Measurements from ENCODE around the gene SPOPL.
"Not testable (repeated sequence)": the region's sequence is repeated elsewhere in the genome, so short reads cannot be mapped to it uniquely, and the experiment has no call there.

Gene SPOPL

DNA sequence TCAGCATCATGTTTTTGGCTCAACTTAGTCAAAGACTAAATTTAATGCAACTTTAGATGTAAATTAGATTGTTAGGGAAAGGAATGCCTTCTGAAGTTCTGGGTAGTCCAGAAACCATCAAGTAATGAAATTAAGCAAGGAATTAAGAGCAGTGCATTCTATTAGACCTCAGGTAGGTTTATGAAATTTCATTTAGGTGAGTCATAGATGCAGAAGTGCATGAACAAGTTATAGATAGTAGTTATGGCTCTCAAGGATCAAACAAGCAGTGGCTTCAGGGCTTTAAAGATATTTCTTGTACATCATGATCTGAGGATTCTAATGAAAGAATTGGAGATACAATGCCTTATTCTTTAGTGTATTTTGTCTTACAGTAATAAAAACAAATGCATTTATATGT is 25.4 kb upstream of the SPOPL start:
- no peaks in the 10 kb centered on the region for H3K4me1 ChIP-seq (ENCODE audit: control insufficient read depth, insufficient read depth, low read length)

GRCh38 chr2:138476940-138477339 is 24.6 kb upstream of the SPOPL start:
- Histone ChIP-seq H3K36me3 (ENCODE audit: control insufficient read depth, insufficient read depth, low read length) (no peaks in the 10 kb centered on the region), H3K27me3 (ENCODE audit: control insufficient read depth, insufficient read depth, low read length) (no peaks in the 10 kb centered on the region), H3K4me3 (ENCODE audit: low read depth, low read length) (no peak overlapping the region), H3K9me3 (ENCODE audit: control insufficient read depth, insufficient read depth, low read length) (no peaks in the 10 kb centered on the region), H3K4me1 (ENCODE audit: control insufficient read depth, insufficient read depth, low read length) (no peaks in the 10 kb centered on the region), H3K9ac (ENCODE audit: low read depth, low read length) (no peak overlapping the region)

More for the DNA sequence above, 25.4 kb upstream of the SPOPL start:
- Histone ChIP-seq H3K9ac (ENCODE audit: low read depth, low read length) (no peak overlapping the region), H3K27me3 (ENCODE audit: control insufficient read depth, insufficient read depth, low read length) (no peaks in the 10 kb centered on the region), H3K4me3 (ENCODE audit: low read depth, low read length) (no peak overlapping the region), H3K36me3 (ENCODE audit: control insufficient read depth, insufficient read depth, low read length) (no peaks in the 10 kb centered on the region), H3K9me3 (ENCODE audit: control insufficient read depth, insufficient read depth, low read length) (no peaks in the 10 kb centered on the region)

GRCh38 chr2:138482796-138483195 is 18.8 kb upstream of the SPOPL start:
- not testable (repeated sequence) for H3K27me3 ChIP-seq (ENCODE audit: control insufficient read depth, insufficient read depth, low read length); H3K9me3 ChIP-seq (ENCODE audit: control insufficient read depth, insufficient read depth, low read length); H3K4me1 ChIP-seq (ENCODE audit: control insufficient read depth, insufficient read depth, low read length); H3K36me3 ChIP-seq (ENCODE audit: control insufficient read depth, insufficient read depth, low read length); H3K4me3 ChIP-seq (ENCODE audit: low read depth, low read length); H3K9ac ChIP-seq (ENCODE audit: low read depth, low read length)

GRCh38 chr2:138485019-138485418 is 16.6 kb upstream of the SPOPL start:
- H3K9ac ChIP-seq (ENCODE audit: low read depth, low read length) = no peak overlapping the region
- H3K4me1 ChIP-seq (ENCODE audit: control insufficient read depth, insufficient read depth, low read length) = no peaks in the 10 kb centered on the region
- no peaks in the 10 kb centered on the region for H3K9me3 ChIP-seq (ENCODE audit: control insufficient read depth, insufficient read depth, low read length)
- no peaks in the 10 kb centered on the region for H3K27me3 ChIP-seq (ENCODE audit: control insufficient read depth, insufficient read depth, low read length)
- H3K36me3 ChIP-seq (ENCODE audit: control insufficient read depth, insufficient read depth, low read length) = no peaks in the 10 kb centered on the region
- no peak overlapping the region for H3K4me3 ChIP-seq (ENCODE audit: low read depth, low read length)

DNA sequence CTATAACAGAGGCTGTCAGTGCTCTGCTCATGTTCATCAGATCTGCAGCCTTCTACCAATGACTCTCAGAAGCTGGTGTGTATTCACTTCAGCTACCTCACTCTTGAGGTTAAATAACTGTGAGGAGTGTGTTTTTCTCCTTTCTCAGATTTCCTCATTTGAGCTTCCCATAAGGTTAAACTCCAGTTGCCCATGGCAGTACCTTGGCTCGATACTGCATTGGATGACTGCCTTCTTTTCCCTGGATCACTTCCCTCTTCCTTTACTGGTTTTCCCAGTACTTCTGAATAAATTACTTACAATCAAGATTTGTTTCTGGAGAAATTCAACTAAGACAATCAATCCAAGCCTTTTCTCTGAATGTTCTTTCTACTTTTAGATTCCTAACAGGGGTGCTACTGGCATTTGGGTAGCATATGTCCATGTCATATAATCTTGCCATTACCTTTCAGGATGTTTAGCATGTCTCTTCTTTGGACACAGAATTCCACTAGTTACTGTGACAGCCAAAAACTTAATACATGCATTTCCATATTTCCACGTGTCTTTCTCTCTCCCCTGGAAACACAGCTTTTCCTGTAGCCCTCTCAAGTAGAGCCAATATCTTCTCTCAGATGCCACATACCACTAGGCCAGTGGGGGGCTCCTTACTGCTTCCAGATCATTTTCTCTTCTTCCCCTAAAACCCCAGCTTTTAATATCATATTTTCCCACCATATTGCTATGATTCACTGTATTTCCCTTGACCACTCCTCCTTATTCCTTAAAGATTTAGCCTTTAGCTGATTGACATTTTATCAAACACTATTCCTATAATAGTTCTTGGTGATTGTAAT is 15.0 kb upstream of the SPOPL start:
- Histone ChIP-seq H3K36me3 (ENCODE audit: control insufficient read depth, insufficient read depth, low read length) (no peaks in the 10 kb centered on the region), H3K9ac (ENCODE audit: low read depth, low read length) (no peak overlapping the region), H3K4me1 (ENCODE audit: control insufficient read depth, insufficient read depth, low read length) (no peaks in the 10 kb centered on the region), H3K4me3 (ENCODE audit: low read depth, low read length) (no peak overlapping the region), H3K27me3 (ENCODE audit: control insufficient read depth, insufficient read depth, low read length) (no peaks in the 10 kb centered on the region), H3K9me3 (ENCODE audit: control insufficient read depth, insufficient read depth, low read length) (no peaks in the 10 kb centered on the region)

DNA sequence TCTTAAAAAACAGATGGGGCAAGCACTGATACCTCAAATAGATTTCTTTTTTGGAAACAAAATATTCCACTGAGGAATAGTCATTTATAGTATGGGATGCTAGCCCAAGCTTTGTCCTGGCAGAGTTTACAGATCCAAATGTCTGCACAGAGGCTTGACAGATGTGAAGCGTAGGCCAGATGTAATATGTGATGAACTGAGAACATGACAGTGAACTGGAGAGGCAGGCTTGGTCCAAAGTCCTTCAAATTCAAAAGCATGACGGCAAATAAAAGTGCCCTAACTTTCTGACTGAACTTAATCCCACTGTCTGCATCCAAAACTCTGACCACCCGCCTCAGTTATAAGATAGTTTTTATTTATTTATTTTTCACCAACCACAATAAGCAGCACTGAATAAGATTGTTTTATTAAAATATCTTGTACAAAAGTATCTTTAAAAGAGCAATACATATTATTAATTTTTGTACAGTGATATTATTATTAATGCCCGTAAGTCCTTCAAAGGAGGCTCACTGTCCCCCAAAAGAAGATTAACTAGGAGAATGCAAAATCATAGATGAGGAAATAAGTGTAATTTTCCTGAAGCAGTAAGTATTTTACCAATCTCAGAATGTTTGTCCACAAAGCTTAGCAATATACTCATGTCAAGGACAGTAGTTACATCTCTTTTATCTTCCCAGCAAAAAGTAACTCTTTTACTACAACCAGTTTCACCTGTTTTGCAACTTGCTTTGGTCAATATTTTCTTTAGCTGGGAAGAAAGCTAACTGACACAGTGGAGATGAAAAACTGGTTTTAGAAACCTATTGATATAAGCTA is 10.7 kb upstream of the SPOPL start:
- H3K9ac ChIP-seq (ENCODE audit: low read depth, low read length) = no peak overlapping the region
- H3K4me3 ChIP-seq (ENCODE audit: low read depth, low read length) = no peak overlapping the region
- H3K36me3 ChIP-seq (ENCODE audit: control insufficient read depth, insufficient read depth, low read length) = no peaks in the 10 kb centered on the region
- peaks cover 5% of the 10 kb centered on the region for H3K4me1 ChIP-seq (ENCODE audit: control insufficient read depth, insufficient read depth, low read length)
- H3K9me3 ChIP-seq (ENCODE audit: control insufficient read depth, insufficient read depth, low read length) = no peaks in the 10 kb centered on the region
- no peaks in the 10 kb centered on the region for H3K27me3 ChIP-seq (ENCODE audit: control insufficient read depth, insufficient read depth, low read length)

GRCh38 chr2:138491495-138491862 is 10.1 kb upstream of the SPOPL start:
- Histone ChIP-seq H3K9ac (ENCODE audit: low read depth, low read length) (no peak overlapping the region), H3K9me3 (ENCODE audit: control insufficient read depth, insufficient read depth, low read length) (no peaks in the 10 kb centered on the region), H3K4me3 (ENCODE audit: low read depth, low read length) (no peak overlapping the region), H3K4me1 (ENCODE audit: control insufficient read depth, insufficient read depth, low read length) (peaks cover 5% of the 10 kb centered on the region), H3K36me3 (ENCODE audit: control insufficient read depth, insufficient read depth, low read length) (no peaks in the 10 kb centered on the region), H3K27me3 (ENCODE audit: control insufficient read depth, insufficient read depth, low read length) (no peaks in the 10 kb centered on the region)

DNA sequence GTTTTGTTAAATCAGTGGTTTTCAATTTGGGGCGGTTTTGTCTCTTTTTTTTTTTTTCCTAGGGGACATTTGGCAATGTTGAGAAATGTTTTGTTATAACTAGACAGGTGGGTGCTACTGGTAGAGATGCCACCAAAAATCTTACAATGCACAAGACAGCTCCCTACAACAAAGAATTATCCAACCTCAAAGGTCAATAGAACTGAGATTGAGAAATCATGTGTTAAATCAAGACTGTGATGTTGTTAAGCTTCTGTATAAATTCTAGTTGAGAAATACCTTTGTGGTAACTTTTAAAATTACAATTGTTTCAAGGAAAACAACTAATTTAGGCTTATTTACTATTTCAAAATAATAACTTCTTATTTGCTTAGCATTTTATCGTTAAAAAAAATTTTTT is 9.4 kb upstream of the SPOPL start:
- Histone ChIP-seq H3K36me3 (ENCODE audit: control insufficient read depth, insufficient read depth, low read length) (no peaks in the 10 kb centered on the region), H3K27me3 (ENCODE audit: control insufficient read depth, insufficient read depth, low read length) (no peaks in the 10 kb centered on the region), H3K4me3 (ENCODE audit: low read depth, low read length) (no peak overlapping the region), H3K4me1 (ENCODE audit: control insufficient read depth, insufficient read depth, low read length) (peaks cover 5% of the 10 kb centered on the region), H3K9me3 (ENCODE audit: control insufficient read depth, insufficient read depth, low read length) (no peaks in the 10 kb centered on the region), H3K9ac (ENCODE audit: low read depth, low read length) (no peak overlapping the region)

GRCh38 chr2:138493334-138493733 is 8.2 kb upstream of the SPOPL start:
- H3K27me3 ChIP-seq (ENCODE audit: control insufficient read depth, insufficient read depth, low read length) = no peaks in the 10 kb centered on the region
- no peaks in the 10 kb centered on the region for H3K36me3 ChIP-seq (ENCODE audit: control insufficient read depth, insufficient read depth, low read length)
- H3K9ac ChIP-seq (ENCODE audit: low read depth, low read length) = no peak overlapping the region
- H3K9me3 ChIP-seq (ENCODE audit: control insufficient read depth, insufficient read depth, low read length) = no peaks in the 10 kb centered on the region
- peaks cover 5% of the 10 kb centered on the region for H3K4me1 ChIP-seq (ENCODE audit: control insufficient read depth, insufficient read depth, low read length)
- H3K4me3 ChIP-seq (ENCODE audit: low read depth, low read length) = no peak overlapping the region

DNA sequence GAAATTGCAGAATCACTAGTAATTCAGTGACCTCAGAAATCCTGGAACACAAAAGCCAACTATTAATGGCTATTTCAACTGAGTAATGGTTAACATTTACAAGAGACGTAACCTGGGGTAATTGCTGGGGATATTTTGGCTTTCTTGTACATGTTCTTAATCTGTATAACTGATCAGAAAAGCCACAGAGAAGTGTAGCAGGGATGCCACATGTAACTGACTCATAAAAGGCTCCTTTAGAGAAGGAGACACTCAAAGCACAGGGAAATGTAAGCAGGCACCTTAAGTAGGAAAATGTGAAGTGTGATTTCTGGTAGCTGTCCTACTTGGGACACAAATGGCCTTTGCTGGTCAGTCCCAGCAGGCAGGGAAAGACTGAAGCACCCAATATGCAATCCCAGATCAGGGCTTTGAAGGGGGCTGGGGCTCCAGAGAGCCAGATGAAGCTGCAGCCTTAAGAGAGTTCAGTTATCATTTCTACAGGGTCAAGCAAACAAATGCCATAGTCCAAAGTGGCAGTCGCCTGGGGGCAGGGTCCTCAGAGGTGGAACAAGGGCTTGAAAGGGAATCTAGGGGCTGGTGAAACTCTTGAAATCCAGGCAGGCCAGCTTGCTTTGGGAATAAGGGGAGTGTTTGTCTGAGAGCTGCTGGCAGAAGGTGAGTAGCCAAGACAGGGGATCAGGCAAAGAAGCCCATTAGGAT is 7.2 kb upstream of the SPOPL start:
- Histone ChIP-seq H3K36me3 (ENCODE audit: control insufficient read depth, insufficient read depth, low read length) (no peaks in the 10 kb centered on the region), H3K4me1 (ENCODE audit: control insufficient read depth, insufficient read depth, low read length) (peaks cover 5% of the 10 kb centered on the region), H3K9ac (ENCODE audit: low read depth, low read length) (no peak overlapping the region), H3K9me3 (ENCODE audit: control insufficient read depth, insufficient read depth, low read length) (no peaks in the 10 kb centered on the region), H3K27me3 (ENCODE audit: control insufficient read depth, insufficient read depth, low read length) (no peaks in the 10 kb centered on the region), H3K4me3 (ENCODE audit: low read depth, low read length) (no peak overlapping the region)

DNA sequence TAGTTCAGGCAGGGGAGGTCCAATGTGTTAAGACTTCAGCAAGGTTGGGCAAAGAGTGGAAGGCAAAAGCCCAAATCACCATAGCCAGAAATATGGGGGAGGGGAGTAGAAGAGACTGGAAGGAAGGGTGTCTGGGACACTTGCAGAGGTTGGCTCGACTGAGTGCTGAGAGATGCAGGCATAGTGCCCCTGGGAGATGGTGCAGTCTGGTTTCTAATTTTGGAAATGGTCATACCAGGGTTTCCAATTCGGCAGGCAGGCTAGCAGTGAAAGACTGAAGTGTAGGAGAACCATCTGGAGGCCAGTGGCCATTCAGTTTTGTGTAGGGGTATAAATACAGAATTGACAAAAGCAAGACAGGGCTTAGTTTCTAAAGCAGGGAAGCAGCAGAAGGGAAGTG is 6.2 kb upstream of the SPOPL start:
- Histone ChIP-seq H3K4me3 (ENCODE audit: low read depth, low read length) (no peak overlapping the region), H3K27me3 (ENCODE audit: control insufficient read depth, insufficient read depth, low read length) (no peaks in the 10 kb centered on the region), H3K4me1 (ENCODE audit: control insufficient read depth, insufficient read depth, low read length) (peaks cover 5% of the 10 kb centered on the region), H3K36me3 (ENCODE audit: control insufficient read depth, insufficient read depth, low read length) (no peaks in the 10 kb centered on the region), H3K9ac (ENCODE audit: low read depth, low read length) (no peak overlapping the region), H3K9me3 (ENCODE audit: control insufficient read depth, insufficient read depth, low read length) (no peaks in the 10 kb centered on the region)

Measured in iPS-15b (cell line).